OCI-LY1 (cell line): ENCODE data around the gene SOS1.

Experiments
- EZH2 ChIP-seq: fragments of 200-600 bp; sonication (generic), shearing (Covaris generic); IDR thresholded peaks from 2 replicates; pipeline ENCODE4 v1.8.0; 2017; ENCODE audit warnings: borderline replicate concordance, mixed run types, mild to moderate bottlenecking, antibody characterized with exemption, low read length, moderate library complexity, mixed read lengths
- TF ChIP-seq, protein P1 (sequence below): fragments of 200-600 bp; sonication (generic), shearing (Covaris generic); IDR thresholded peaks from 2 replicates; pipeline ENCODE4 v1.5.1; 2017; ENCODE audit warnings: mild to moderate bottlenecking, antibody characterized with exemption, low read length, moderate library complexity, mixed read lengths

GRCh38 chr2:39120521-39120770, 405 bp downstream of the SOS1 start:
- TF ChIP-seq EZH2 = no peak
- TF ChIP-seq, protein P1, sequence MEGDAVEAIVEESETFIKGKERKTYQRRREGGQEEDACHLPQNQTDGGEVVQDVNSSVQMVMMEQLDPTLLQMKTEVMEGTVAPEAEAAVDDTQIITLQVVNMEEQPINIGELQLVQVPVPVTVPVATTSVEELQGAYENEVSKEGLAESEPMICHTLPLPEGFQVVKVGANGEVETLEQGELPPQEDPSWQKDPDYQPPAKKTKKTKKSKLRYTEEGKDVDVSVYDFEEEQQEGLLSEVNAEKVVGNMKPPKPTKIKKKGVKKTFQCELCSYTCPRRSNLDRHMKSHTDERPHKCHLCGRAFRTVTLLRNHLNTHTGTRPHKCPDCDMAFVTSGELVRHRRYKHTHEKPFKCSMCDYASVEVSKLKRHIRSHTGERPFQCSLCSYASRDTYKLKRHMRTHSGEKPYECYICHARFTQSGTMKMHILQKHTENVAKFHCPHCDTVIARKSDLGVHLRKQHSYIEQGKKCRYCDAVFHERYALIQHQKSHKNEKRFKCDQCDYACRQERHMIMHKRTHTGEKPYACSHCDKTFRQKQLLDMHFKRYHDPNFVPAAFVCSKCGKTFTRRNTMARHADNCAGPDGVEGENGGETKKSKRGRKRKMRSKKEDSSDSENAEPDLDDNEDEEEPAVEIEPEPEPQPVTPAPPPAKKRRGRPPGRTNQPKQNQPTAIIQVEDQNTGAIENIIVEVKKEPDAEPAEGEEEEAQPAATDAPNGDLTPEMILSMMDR = no peak
